Stimulated activated CD8-positive, alpha-beta memory T cell treated with anti-CD3 and anti-CD28 coated beads, Interleukin-2, amount 100 ng/mL, for 48 hours (primary cell): ENCODE results near the gene STK38.
"Not testable (repeated sequence)": the region's sequence is repeated elsewhere in the genome, so short reads cannot be mapped to it uniquely, and the experiment has no call there.

ENCODE experiments used
- DNase-seq, 2 donors: peaks; one replicate each; pipeline ENCODE4 v3.0.0-alpha.2; 2020; ENCODE audit warnings: low read depth in 2 of 2

STK38 gene

GRCh38 chr6:36487698-36488097, 59.6 kb downstream of the STK38 start:
- DNase-seq, result no peak

GRCh38 chr6:36484736-36485135, 62.5 kb downstream of the STK38 start:
- DNase-seq, result no peak

GRCh38 chr6:36483326-36483725, 64.0 kb downstream of the STK38 start:
- DNase-seq, result not testable (repeated sequence)

GRCh38 chr6:36479256-36479655, 68.0 kb downstream of the STK38 start:
- no peak for DNase-seq

- no peak for DNase-seq
Measured at GRCh38 chr6:36478051-36478526, 69.2 kb downstream of the STK38 start.

- DNase-seq, result no peak
Measured at GRCh38 chr6:36469946-36470345, 77.3 kb downstream of the STK38 start.

DNA sequence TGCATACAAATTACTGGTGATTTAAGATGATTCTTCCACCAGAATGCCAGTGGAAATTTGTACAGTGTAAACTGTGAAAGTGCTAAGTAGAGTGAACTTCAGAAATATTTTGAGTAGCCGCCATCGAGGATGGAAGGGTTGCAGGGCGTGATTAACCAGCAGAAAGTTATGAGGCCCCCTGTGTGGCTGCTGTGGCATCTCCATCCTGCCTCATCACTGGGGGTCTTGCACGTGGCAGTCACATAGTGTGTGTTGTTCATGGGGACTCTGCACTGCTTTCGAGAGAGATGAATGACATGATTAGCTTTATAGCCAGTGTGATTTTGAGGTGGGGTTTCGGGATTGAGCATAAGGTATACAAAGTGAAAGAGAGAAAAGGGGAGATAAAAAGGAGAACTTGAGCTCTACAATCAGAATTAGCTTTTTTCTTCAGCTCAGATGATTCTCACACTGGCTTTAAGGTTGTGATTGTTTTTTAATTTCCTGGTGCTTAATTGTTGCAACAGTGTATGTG, 78.1 kb downstream of the STK38 start:
- DNase-seq, result no peak

DNA sequence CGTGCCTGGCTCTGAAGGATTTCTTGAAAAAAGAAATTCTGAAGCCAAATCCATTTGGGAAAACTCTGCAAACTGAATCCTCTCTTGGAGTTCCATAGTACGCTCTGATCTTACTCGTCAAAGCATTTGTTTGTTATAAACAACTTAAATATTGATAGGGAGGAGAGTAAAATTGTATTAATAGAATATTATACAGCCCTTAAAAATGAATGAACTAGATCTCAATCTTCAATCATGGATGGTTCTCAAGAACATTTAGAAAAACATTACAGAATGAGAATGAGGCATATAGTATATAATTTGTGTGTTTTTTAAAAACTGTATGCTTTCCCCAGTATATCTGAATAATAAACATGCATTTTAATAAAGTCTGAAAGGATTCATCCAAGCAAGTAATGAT, 79.7 kb downstream of the STK38 start:
- no peak for DNase-seq

DNA sequence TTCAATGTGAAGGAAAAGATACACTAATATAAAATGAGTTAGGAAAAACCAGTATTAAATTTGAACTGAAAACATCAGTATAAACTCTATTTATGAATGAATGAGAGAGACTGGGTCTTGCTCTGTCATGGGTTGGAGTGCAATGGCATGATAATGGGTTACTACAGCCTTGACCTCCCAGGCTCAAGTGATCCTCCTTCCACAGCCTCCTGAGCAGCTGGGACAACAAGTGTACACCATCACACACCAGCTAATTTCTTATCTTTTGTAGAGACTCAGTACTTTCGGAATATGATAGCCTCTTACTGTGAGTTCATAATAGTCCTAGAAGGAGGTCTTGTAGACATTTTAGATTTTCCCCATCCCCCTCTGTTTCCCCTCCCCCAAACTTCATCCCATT, 83.0 kb downstream of the STK38 start:
- no peak for DNase-seq

DNA sequence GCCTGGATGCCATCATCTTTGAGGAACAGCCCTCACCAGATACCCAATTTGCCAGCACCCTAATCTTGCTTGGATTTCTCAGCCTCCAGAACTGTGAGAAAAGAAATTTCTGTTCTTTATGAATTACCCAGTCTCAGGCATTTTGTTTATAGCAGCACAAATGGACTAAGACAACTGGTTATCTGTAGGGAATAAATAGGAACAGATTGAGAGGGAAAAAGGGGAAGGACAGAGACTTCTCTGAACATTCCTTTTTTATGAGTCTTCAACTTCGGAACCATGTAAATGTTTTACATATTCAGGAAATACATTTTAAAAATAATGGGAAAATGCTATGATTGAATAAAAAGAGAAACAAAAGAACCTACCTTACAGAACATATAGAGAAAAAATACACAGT, 83.6 kb downstream of the STK38 start:
- DNase-seq, result no peak

DNA sequence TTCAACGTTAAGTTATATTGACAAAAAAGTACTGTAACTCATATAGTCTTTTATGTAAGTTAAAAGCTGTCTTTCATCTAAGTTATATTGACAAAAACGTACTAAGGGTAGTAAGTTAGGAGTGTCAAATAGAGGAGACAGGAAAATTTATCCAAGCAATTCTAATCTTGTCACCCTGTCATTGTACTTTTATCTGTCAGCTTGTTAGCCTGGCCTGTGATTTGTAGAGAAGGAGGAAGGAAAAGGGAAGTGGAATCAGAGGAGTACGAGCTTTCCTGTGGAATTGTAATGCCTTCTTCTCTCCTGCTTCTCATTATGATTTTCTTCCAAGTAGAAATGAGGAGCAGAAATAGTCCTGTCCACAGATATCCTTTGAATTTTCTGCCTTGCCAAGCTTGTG, 85.6 kb downstream of the STK38 start:
- DNase-seq, result no peak

DNA sequence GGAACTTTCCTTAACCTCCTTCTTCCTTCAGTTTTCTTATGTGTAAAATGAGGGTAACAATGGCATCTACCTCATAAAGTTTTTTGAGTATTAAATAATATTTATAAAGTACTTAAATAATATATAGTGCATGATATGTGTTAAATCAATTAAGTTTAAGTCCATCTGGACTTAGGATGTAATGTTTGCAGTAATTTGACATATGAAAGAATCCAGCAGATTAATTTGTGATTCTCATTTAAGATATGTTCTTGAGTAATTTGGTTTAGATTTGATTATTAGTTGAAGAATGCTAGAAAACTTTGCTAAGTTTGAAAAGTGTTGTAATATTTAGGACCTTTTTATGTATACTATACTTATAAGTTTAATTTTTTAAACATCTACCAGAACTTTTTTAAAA, 86.4 kb downstream of the STK38 start:
- no peak for DNase-seq

- no peak for DNase-seq
Measured at GRCh38 chr6:36459501-36459900, 87.8 kb downstream of the STK38 start.

GRCh38 chr6:36455486-36456027, 91.7 kb downstream of the STK38 start:
- DNase-seq, result no peak

- DNase-seq, result not testable (repeated sequence)
Measured at GRCh38 chr6:36452897-36453296, 94.4 kb downstream of the STK38 start.

DNA sequence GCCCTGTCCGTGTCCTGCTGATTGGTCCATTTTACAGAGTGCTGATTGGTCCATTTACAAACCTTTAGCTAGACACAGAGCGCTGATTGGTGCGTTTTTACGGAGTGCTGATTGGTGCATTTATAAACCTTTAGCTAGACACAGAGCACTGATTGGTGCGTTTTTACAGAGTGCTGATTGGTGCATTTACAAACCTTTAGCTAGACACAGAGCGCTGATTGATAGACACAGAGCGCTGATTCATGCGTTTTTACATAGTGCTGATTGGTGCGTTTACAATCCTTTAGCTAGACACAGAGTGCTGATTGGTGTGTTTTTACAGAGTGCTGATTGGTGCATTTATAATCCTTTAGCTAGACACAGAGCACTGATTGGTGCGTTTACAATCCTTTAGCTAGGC, 98.1 kb downstream of the STK38 start:
- DNase-seq, result not testable (repeated sequence)

GRCh38 chr6:36445621-36446020, 101.7 kb downstream of the STK38 start:
- no peak for DNase-seq

DNA sequence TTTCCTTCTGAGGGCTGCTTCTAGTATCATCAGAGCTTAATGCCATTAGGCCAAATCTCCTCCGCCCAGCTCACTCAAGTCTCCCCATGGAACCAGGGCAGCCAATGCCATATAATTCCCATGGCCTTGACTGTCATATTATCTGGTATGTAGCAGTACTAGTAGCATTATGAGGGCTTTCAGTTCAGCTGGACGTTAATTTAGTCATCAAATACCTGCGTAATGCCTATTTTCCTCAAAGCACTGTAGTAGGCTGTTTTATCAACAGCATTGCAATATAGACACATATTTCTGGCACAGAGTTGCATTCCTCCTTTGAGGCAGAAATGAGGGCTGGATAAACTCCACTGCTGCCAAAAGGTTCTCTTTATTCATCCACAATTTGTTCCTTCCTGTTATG, 102.8 kb downstream of the STK38 start:
- no peak for DNase-seq
